ENCODE results near the gene MAFG.

GRCh38 chr17:81903896-81904599, 23.5 kb downstream of the MAFG start:
- TF ChIP-seq EZH2 (IDR thresholded peaks at IDR 0.05; ENCODE audit: borderline replicate concordance, low read depth, low read length, severe bottlenecking) (no peak), CTCF (IDR thresholded peaks at IDR 0.05; ENCODE audit: extremely low read depth in 1 of 2, insufficient read depth in 1 of 2, low read depth in 1 of 2, low read length in 2 of 2) (no peak), FOS (IDR thresholded peaks at IDR 0.05; ENCODE audit: borderline replicate concordance, insufficient read depth, low read length) (no peak), MAX (IDR thresholded peaks at IDR 0.05; ENCODE audit: insufficient read depth, insufficient read length) (no peak), POLR2AphosphoS5 (IDR thresholded peaks at IDR 0.05; ENCODE audit: insufficient read depth, low read depth, low read length) (no peak)

Data from endothelial cell of umbilical vein (primary cell).